H1 (cell line): ENCODE data around the gene LSM2. TPM values are rescaled to one million over a fixed set of nuclear protein-coding genes. Genes with fewer than 3 reads are reported as not detected.

Experiments used
- CTCF ChIA-PET: fragments of 300-600 bp; sonication (Branson Sonifier 250); formaldehyde crosslinking; loops from one replicate; lab custom pipeline; 2021; ENCODE audit not compliant: partially characterized antibody; lab: Charles Lee
- POLR2A ChIA-PET: fragments of 300-600 bp; sonication (Branson Sonifier 250); formaldehyde crosslinking; loops from one replicate; lab custom pipeline; 2021; ENCODE audit warnings: inconsistent platforms; ENCODE audit not compliant: partially characterized antibody; lab: Charles Lee
- DNase-seq, 2 experiments: peaks; one replicate each; pipeline versions ENCODE4 v3.0.0 to v3.0.0-alpha.2; 2010 to 2022; ENCODE audit warnings: low spot score in 2 of 2, low read depth in 1 of 2, mixed read lengths in 1 of 2
- FAIRE-seq: peaks from 2 replicates; lab custom pipeline; 2011; peaks lifted over from hg19 to GRCh38; lab: Jason Lieb, UNC
- H2AFZ ChIP-seq: 2 replicates; pipeline ENCODE4 v1.8.1; 2012; ENCODE audit warnings: low read length, inconsistent platforms
- H2AK5ac ChIP-seq: 2 replicates; pipeline ENCODE4 v1.6.1; 2013; ENCODE audit warnings: low read depth, low read length
- H2BK120ac ChIP-seq: replicated peaks from 2 replicates; pipeline ENCODE3; 2013; ENCODE audit warnings: low read depth, low read length, inconsistent platforms
- H2BK12ac ChIP-seq: 2 replicates; pipeline ENCODE4 v1.6.1; 2013; ENCODE audit warnings: low read depth, low read length
- H2BK15ac ChIP-seq: 2 replicates; pipeline ENCODE4 v1.6.1; 2013; ENCODE audit warnings: low read length
- H2BK20ac ChIP-seq: 2 replicates; pipeline ENCODE4 v1.6.1; 2013; ENCODE audit warnings: low read length
- H2BK5ac ChIP-seq: 2 replicates; pipeline ENCODE4 v1.6.1; 2013; ENCODE audit warnings: low read depth, low read length
- H3K14ac ChIP-seq: 2 replicates; pipeline ENCODE4 v1.6.1; 2013; ENCODE audit warnings: inconsistent platforms; ENCODE audit not compliant: insufficient read length
- H3K18ac ChIP-seq: 2 replicates; pipeline ENCODE4 v1.6.1; 2013; ENCODE audit warnings: low read length; ENCODE audit errors: extremely low read depth
- H3K23ac ChIP-seq: 2 replicates; pipeline ENCODE4 v1.6.1; 2013; ENCODE audit warnings: inconsistent platforms; ENCODE audit not compliant: insufficient read length
- H3K23me2 ChIP-seq: 2 replicates; pipeline ENCODE4 v1.6.1; 2013; ENCODE audit warnings: low read depth, low read length
- H3K27ac ChIP-seq: 2 replicates; pipeline ENCODE4 v1.6.1; 2011; ENCODE audit warnings: low read depth, low read length, inconsistent platforms
- H3K27me3 ChIP-seq, 4 experiments: replicated peaks in 1 of 4; 1 replicate in 1 of 4; 2 replicates in 3 of 4; pipeline versions ENCODE4 v1.6.1 to v1.8.1; 2011 to 2013; ENCODE audit warnings: low read length in 3 of 4, mild to moderate bottlenecking in 3 of 4, inconsistent platforms in 2 of 4, mixed read lengths in 2 of 4, moderate library complexity in 1 of 4; ENCODE audit not compliant: control insufficient read depth in 3 of 4, insufficient read depth in 3 of 4; ENCODE audit errors: extremely low read depth in 1 of 4
- H3K36me3 ChIP-seq, 4 experiments: 2 replicates each; pipeline versions ENCODE4 v1.6.1 to v1.8.1; 2011 to 2013; ENCODE audit warnings: mild to moderate bottlenecking in 4 of 4, low read length in 3 of 4, moderate library complexity in 2 of 4, control low read depth in 1 of 4, inconsistent platforms in 1 of 4; ENCODE audit not compliant: insufficient read depth in 4 of 4, control insufficient read depth in 2 of 4
- H3K4ac ChIP-seq: replicated peaks from 2 replicates; pipeline ENCODE3; 2013; ENCODE audit warnings: low read length, low read depth, mixed read lengths, inconsistent platforms; ENCODE audit not compliant: insufficient read length
- H3K4me1 ChIP-seq, 4 experiments: replicated peaks in 1 of 4; 1 replicate in 1 of 4; 2 replicates in 3 of 4; pipeline versions ENCODE4 v1.6.1 to v1.8.1; 2011 to 2013; ENCODE audit warnings: low read length in 3 of 4, inconsistent platforms in 2 of 4, mixed read lengths in 1 of 4; ENCODE audit not compliant: insufficient read depth in 4 of 4, control insufficient read depth in 3 of 4
- H3K4me2 ChIP-seq, 2 experiments: 2 replicates each; pipeline versions ENCODE4 v1.6.1 to v1.8.1; 2011 to 2013; ENCODE audit warnings: low read depth in 2 of 2, low read length in 2 of 2, control low read depth in 1 of 2, inconsistent platforms in 1 of 2, mild to moderate bottlenecking in 1 of 2; ENCODE audit not compliant: insufficient read depth in 1 of 2
- H3K4me3 ChIP-seq, 4 experiments: fragments of 200-600, 300-600 bp in 1 of 4; sonication (generic), shearing (Covaris generic), sonication (Bioruptor Twin) in 1 of 4; 2 replicates each; pipeline versions ENCODE4 v1.5.1 to v1.8.1; 2011 to 2016; ENCODE audit warnings: low read length in 4 of 4, low read depth in 3 of 4, control low read depth in 2 of 4, inconsistent platforms in 2 of 4, mild to moderate bottlenecking in 2 of 4, mixed read lengths in 1 of 4, moderate library complexity in 1 of 4; ENCODE audit not compliant: insufficient read depth in 2 of 4; ENCODE audit errors: extremely low read depth in 1 of 4
- H3K56ac ChIP-seq: replicated peaks from 2 replicates; pipeline ENCODE3; 2013; ENCODE audit warnings: low read depth, mild to moderate bottlenecking, mixed read lengths, low read length, inconsistent platforms; ENCODE audit not compliant: insufficient read length
- H3K79me1 ChIP-seq: 2 replicates; pipeline ENCODE4 v1.6.1; 2013; ENCODE audit warnings: low read depth, low read length, control low read depth
- H3K79me2 ChIP-seq, 2 experiments: 2 replicates each; pipeline versions ENCODE4 v1.6.1 to v1.8.1; 2012 to 2013; ENCODE audit warnings: low read length in 2 of 2, mild to moderate bottlenecking in 2 of 2, inconsistent platforms in 1 of 2; ENCODE audit not compliant: insufficient read depth in 2 of 2, control insufficient read depth in 1 of 2
- H3K9ac ChIP-seq, 4 experiments: replicated peaks in 1 of 4; 1 replicate in 1 of 4; 2 replicates in 3 of 4; pipeline versions ENCODE4 v1.6.1 to v1.8.1; 2011 to 2013; ENCODE audit warnings: low read depth in 3 of 4, low read length in 3 of 4, control low read depth in 2 of 4, mild to moderate bottlenecking in 2 of 4, moderate library complexity in 2 of 4, inconsistent platforms in 1 of 4; ENCODE audit errors: extremely low read depth in 1 of 4
- H3K9me3 ChIP-seq, 2 experiments: 2 replicates each; pipeline versions ENCODE4 v1.6.1 to v1.8.1; 2012 to 2013; ENCODE audit warnings: mild to moderate bottlenecking in 2 of 2, moderate library complexity in 2 of 2, control low read depth in 1 of 2, inconsistent platforms in 1 of 2, low read depth in 1 of 2, low read length in 1 of 2, mixed read lengths in 1 of 2; ENCODE audit not compliant: insufficient read depth in 2 of 2
- H4K20me1 ChIP-seq, 2 experiments: replicated peaks in 1 of 2; 2 replicates each; pipeline versions ENCODE3 to v1.8.1; 2011 to 2013; ENCODE audit warnings: inconsistent platforms in 2 of 2, low read length in 2 of 2, mild to moderate bottlenecking in 1 of 2; ENCODE audit not compliant: insufficient read depth in 2 of 2, control insufficient read depth in 1 of 2
- H4K5ac ChIP-seq: 2 replicates; pipeline ENCODE4 v1.6.1; 2013; ENCODE audit warnings: low read length, low read depth, mixed read lengths, inconsistent platforms; ENCODE audit not compliant: insufficient read length
- H4K8ac ChIP-seq: 2 replicates; pipeline ENCODE4 v1.8.0; 2013; ENCODE audit warnings: mild to moderate bottlenecking, moderate library complexity, low read length, inconsistent platforms; ENCODE audit not compliant: insufficient read depth; ENCODE audit errors: extremely low read depth
- H4K91ac ChIP-seq: replicated peaks from 2 replicates; pipeline ENCODE3; 2013; ENCODE audit warnings: low read length, mixed read lengths, inconsistent platforms; ENCODE audit not compliant: insufficient read length
- ATF2 ChIP-seq: IDR thresholded peaks from 2 replicates; pipeline ENCODE4 v1.6.1; 2012; ENCODE audit warnings: low read length, inconsistent platforms
- BACH1 ChIP-seq: IDR thresholded peaks from 2 replicates; pipeline ENCODE4 v1.6.1; 2012; ENCODE audit warnings: low read length, improper control_type of control experiment
- CTCF ChIP-seq, 3 experiments: IDR thresholded peaks; 1 replicate in 2 of 3; 2 replicates in 1 of 3; pipeline versions ENCODE4 v1.5.1 to v1.6.1; 2011; ENCODE audit warnings: low read length in 3 of 3, mild to moderate bottlenecking in 3 of 3, inconsistent platforms in 2 of 3, low read depth in 1 of 3, moderate library complexity in 1 of 3; ENCODE audit not compliant: insufficient read depth in 1 of 3; ENCODE audit errors: control extremely low read depth in 1 of 3
- EGR1 ChIP-seq: IDR thresholded peaks from 2 replicates; pipeline ENCODE4 v1.6.1; 2011; ENCODE audit warnings: low read depth, low read length, borderline replicate concordance
- GTF2F1 ChIP-seq: IDR thresholded peaks from 2 replicates; pipeline ENCODE4 v1.6.1; 2012; ENCODE audit warnings: low read depth, low read length, improper control_type of control experiment, borderline replicate concordance
- NANOG ChIP-seq: IDR thresholded peaks from 2 replicates; pipeline ENCODE4 v1.6.1; 2011; ENCODE audit warnings: low read length, low read depth, mild to moderate bottlenecking, inconsistent platforms; ENCODE audit not compliant: insufficient read depth, poor library complexity, severe bottlenecking
- SP1 ChIP-seq: IDR thresholded peaks from 2 replicates; pipeline ENCODE4 v1.6.1; 2011; ENCODE audit warnings: low read depth, low read length
- YY1 ChIP-seq: IDR thresholded peaks from 2 replicates; pipeline ENCODE4 v1.6.1; 2011; ENCODE audit warnings: low read depth, mild to moderate bottlenecking, low read length
- ZNF274 ChIP-seq: IDR thresholded peaks from 2 replicates; pipeline ENCODE4 v1.7.0; 2012; ENCODE audit warnings: low read length, borderline replicate concordance; ENCODE audit errors: extremely low read depth
- WGBS, 2 experiments: shearing (Covaris generic) in 1 of 2; methylation state at CpG; one replicate each; pipeline versions ENCODE4 v1.1.6 to v1.1.7; 2013 to 2015; ENCODE audit warnings: low lambda C conversion rate in 2 of 2, mixed read lengths in 2 of 2, inconsistent platforms in 1 of 2, low coverage in 1 of 2, missing lambda C conversion rate in 1 of 2; ENCODE audit not compliant: insufficient replicate concordance in 2 of 2, insufficient coverage in 1 of 2, insufficient read length in 1 of 2; ENCODE audit errors: extremely low coverage in 1 of 2, missing lambda C conversion rate in 1 of 2; 5-methylcytosine and 5-hydroxymethylcytosine counted together
- polyA plus RNA-seq, 7 experiments: library from polyadenylated mRNA; depleted of rRNA in 3 of 7; stranded (reverse) in 5 of 7; unstranded in 2 of 7; fragments of >200 nt in 5 of 7; fragments of 200-250 nt in 2 of 7; gene quantifications; 1 replicate in 5 of 7; 2 replicates in 1 of 7; 4 replicates in 1 of 7; pipeline versions ENCODE4 v1.2.1 to v1.2.3, GENCODE V29; 2011 to 2013; ENCODE audit warnings: missing spikeins in 2 of 7, mixed read lengths in 2 of 7
- total RNA-seq: library from RNA; stranded (reverse); fragmentation: NEBNext Ultra II Directional; extraction: Animal tissue kit (Norgen Biotek cat#: 25700); gene quantifications from 2 replicates; pipeline ENCODE4 v1.2.1, GENCODE V29; 2021

The LSM2 gene
- total and polyA plus RNA-seq, 2 of the 8 experiments (the other 6 are each of a cell fraction or from before 2014, with no cell fraction given): 127 to 168 TPM

- POLR2A ChIA-PET: interaction anchor here (0.9 to 10.7 kb wide), 11 partner anchors 9 to 1206 kb away, joined by 3 to 85 read pairs (median 5); partner anchors contain the start of genes DDAH2, LSM2, MSH5 and VARS1
- TF ChIP-seq ZNF274 (no peak), CTCF (IDR thresholded peaks at IDR 0.05; ENCODE audit: control extremely low read depth in 1 of 3, insufficient read depth in 1 of 3, low read depth in 1 of 3, low read length in 3 of 3) (no peak), YY1 (no peak), BACH1 (no peak), ATF2 (no peak), NANOG (no peak), EGR1 (no peak), GTF2F1 (no peak), SP1 (no peak)
These were observed 28.6 kb downstream of the LSM2 start for GRCh38 chr6:31778193-31778592.

More at GRCh38 chr6:31778193-31778592, 28.6 kb downstream of the LSM2 start:
- Histone ChIP-seq H3K56ac (no peak overlapping the region), H4K8ac (no peak overlapping the region; the same call in 1 of the 2 replicates), H3K9ac (no peak overlapping the region), H3K9me3 (no peaks in the 10 kb centered on the region), H3K23me2 (0 out of 2 replicates have a peak, but pooled peaks cover 1% of the 10 kb centered on the region), H3K36me3 (peaks cover 18 to 50% (median 39%) of the 10 kb centered on the region in 4 experiments), H3K4ac (no peak overlapping the region), H2AFZ (no peak overlapping the region), H3K27ac (no peak overlapping the region), H4K20me1 (no peaks in the 10 kb centered on the region), H3K4me2 (no peak overlapping the region), H3K4me3 (no peak overlapping the region), H3K79me1 (no peaks in the 10 kb centered on the region), H3K23ac (no peak overlapping the region), H3K14ac (no peak overlapping the region), H2BK15ac (no peak overlapping the region), H2AK5ac (no peak overlapping the region), H3K79me2 (no peaks in the 10 kb centered on the region), H2BK5ac (no peak overlapping the region), H2BK20ac (no peak overlapping the region), H3K18ac (no peak overlapping the region), H3K27me3 (no peaks in the 10 kb centered on the region; a peak in 1 of 7 replicates), H2BK12ac (no peak overlapping the region), H3K4me1 (peaks cover 0 to 7% (median 3%) of the 10 kb centered on the region in 4 experiments; a peak in 3 of 7 replicates), H4K5ac (no peak overlapping the region), H2BK120ac (no peak overlapping the region), H4K91ac (no peak overlapping the region)
- CTCF ChIA-PET: interaction anchor here (0.8 to 15.6 kb wide), 6 partner anchors 4 to 113 kb away, joined by 3 to 228 read pairs (median 5); partner anchors contain the start of genes LSM2, VARS1 and VWA7
- DNase-seq (no peak), FAIRE-seq (no peak)
- WGBS, 2 experiments: 93% methylated on average over 5 of the region's 5 CpGs; no CpG with 5 or more reads in 1 of the 2 experiments
